PFSK-1 (cell line): ENCODE data around the gene RELA.

Experiments
- FOXP2 ChIP-seq: optimal IDR thresholded peaks from 2 replicates; pipeline ENCODE3; 2011; ENCODE audit warnings: borderline replicate concordance, control low read depth, inconsistent platforms; ENCODE audit not compliant: insufficient read depth; ENCODE audit errors: extremely low read length, extremely low read depth
- POLR2AphosphoS5 ChIP-seq: IDR thresholded peaks from 2 replicates; pipeline ENCODE4 v1.6.1; 2012; ENCODE audit warnings: low read depth, mild to moderate bottlenecking, control low read depth, low read length, moderate library complexity
- REST ChIP-seq, 2 experiments: IDR thresholded peaks; 2 replicates each; pipeline versions ENCODE4 v1.6.1 to v1.8.0; 2011 to 2012; ENCODE audit warnings: low read depth in 2 of 2, low read length in 2 of 2, control low read depth in 1 of 2, inconsistent platforms in 1 of 2, mild to moderate bottlenecking in 1 of 2, moderate library complexity in 1 of 2; ENCODE audit not compliant: insufficient read depth in 1 of 2
- SIN3A ChIP-seq: IDR thresholded peaks from 2 replicates; pipeline ENCODE4 v1.6.1; 2012; ENCODE audit warnings: mild to moderate bottlenecking, low read length, moderate library complexity, borderline replicate concordance; ENCODE audit not compliant: insufficient read depth
- TAF1 ChIP-seq: IDR thresholded peaks from 2 replicates; pipeline ENCODE4 v1.6.1; 2012; ENCODE audit warnings: low read length, control low read depth, borderline replicate concordance; ENCODE audit not compliant: insufficient read depth

RELA gene

GRCh38 chr11:65646958-65647701, 15.6 kb downstream of the RELA start:
- TF ChIP-seq TAF1 (no peak), POLR2AphosphoS5 (no peak), SIN3A (no peak), REST (IDR thresholded peaks at IDR 0.05; ENCODE audit: insufficient read depth in 1 of 2, low read depth in 2 of 2, low read length in 2 of 2) (no peak), FOXP2 (no peak)

GRCh38 chr11:65646288-65646957, 16.3 kb downstream of the RELA start:
- no peak for TF ChIP-seq SIN3A

- TF ChIP-seq POLR2AphosphoS5 (no peak), REST (IDR thresholded peaks at IDR 0.05; ENCODE audit: insufficient read depth in 1 of 2, low read depth in 2 of 2, low read length in 2 of 2) (no peak), TAF1 (no peak), FOXP2 (no peak), SIN3A (no peak)
Measured at GRCh38 chr11:65645710-65646109, 17.0 kb downstream of the RELA start.

- TF ChIP-seq TAF1 (no peak), FOXP2 (no peak), REST (IDR thresholded peaks at IDR 0.05; ENCODE audit: insufficient read depth in 1 of 2, low read depth in 2 of 2, low read length in 2 of 2) (no peak), SIN3A (no peak)
Measured at GRCh38 chr11:65644837-65645236, 17.9 kb downstream of the RELA start.

- no peak for TF ChIP-seq REST (IDR thresholded peaks at IDR 0.05; ENCODE audit: insufficient read depth in 1 of 2, low read depth in 2 of 2, low read length in 2 of 2)
- no peak for TF ChIP-seq FOXP2
Measured at GRCh38 chr11:65643971-65644370, 18.7 kb downstream of the RELA start.
